ENCODE data around the gene CNTNAP5.

DNA sequence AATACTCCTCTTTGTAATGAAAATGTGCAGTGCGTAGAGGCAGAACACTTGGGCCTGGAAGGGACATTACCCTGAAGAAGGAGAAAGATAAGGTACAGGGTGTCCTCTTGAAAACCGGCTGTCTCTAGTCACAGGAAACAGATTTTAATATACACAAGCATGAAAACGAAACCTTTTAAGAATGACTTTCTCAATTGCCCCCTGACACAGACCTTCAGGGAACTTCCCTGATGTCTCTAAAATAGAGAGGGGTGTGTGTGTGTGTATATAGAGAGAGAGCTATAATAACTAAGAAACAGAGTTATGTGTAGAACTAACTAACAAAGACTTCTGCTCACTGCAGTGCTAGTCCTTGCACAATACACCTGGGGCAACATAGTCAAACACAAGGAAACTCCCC, 780.0 kb downstream of the CNTNAP5 start:
- TF ChIP-seq, protein P1, sequence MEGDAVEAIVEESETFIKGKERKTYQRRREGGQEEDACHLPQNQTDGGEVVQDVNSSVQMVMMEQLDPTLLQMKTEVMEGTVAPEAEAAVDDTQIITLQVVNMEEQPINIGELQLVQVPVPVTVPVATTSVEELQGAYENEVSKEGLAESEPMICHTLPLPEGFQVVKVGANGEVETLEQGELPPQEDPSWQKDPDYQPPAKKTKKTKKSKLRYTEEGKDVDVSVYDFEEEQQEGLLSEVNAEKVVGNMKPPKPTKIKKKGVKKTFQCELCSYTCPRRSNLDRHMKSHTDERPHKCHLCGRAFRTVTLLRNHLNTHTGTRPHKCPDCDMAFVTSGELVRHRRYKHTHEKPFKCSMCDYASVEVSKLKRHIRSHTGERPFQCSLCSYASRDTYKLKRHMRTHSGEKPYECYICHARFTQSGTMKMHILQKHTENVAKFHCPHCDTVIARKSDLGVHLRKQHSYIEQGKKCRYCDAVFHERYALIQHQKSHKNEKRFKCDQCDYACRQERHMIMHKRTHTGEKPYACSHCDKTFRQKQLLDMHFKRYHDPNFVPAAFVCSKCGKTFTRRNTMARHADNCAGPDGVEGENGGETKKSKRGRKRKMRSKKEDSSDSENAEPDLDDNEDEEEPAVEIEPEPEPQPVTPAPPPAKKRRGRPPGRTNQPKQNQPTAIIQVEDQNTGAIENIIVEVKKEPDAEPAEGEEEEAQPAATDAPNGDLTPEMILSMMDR (conservative IDR thresholded peaks at IDR 0.05; ENCODE audit: low read depth, low read length) = no peak
- no peak for TF ChIP-seq EZH2 (IDR thresholded peaks at IDR 0.05; ENCODE audit: borderline replicate concordance, low read depth, low read length, poor library complexity, severe bottlenecking)
